Sigmoid colon (tissue), 4 donors: ENCODE results near the gene S100A6.

Source experiments
- POLR2A ChIP-seq, 2 donors: fragments of 450-650 bp; IDR thresholded peaks; one replicate each; pipeline ENCODE4 v1.6.1; 2016; ENCODE audit warnings: antibody characterized with exemption in 2 of 2, mild to moderate bottlenecking in 2 of 2, moderate library complexity in 2 of 2
- POLR2AphosphoS5 ChIP-seq, 4 donors: sonication (generic); formaldehyde crosslinking; IDR thresholded peaks; one replicate each; pipeline ENCODE4 v1.6.1; 2017; ENCODE audit warnings: antibody characterized with exemption in 4 of 4

DNA sequence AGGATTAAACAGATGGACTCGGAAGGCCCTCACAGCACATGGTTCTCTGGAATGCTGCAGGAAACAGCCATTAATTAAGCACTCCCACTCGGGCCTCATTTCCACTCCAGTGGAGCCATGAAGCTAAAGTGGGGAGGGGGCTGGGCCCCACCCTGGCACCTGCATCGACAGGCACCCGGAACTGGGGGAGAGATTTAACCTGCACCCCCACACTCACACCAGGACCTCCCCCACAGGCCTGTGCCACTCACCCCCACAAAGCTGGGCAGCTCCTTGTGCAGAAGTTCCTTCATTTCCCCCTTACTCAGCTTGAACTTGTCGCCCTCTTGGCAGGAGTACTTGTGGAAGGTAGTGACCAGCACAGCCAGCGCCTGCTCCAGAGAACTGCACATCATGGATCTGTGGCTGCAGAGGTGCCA, 27.7 kb upstream of the S100A6 start:
- TF ChIP-seq POLR2A (IDR thresholded peaks at IDR 0.05) (no peak), POLR2AphosphoS5 (IDR thresholded peaks at IDR 0.05) (no peak)
